GM18951 (cell line): Measurements from ENCODE around the gene CFAP54.
"Not testable (repeated sequence)": the region's sequence is repeated elsewhere in the genome, so short reads cannot be mapped to it uniquely, and the experiment has no call there.

Experiments used
- POLR2A ChIP-seq: IDR thresholded peaks from 4 replicates; pipeline ENCODE4 v1.6.1; 2011; ENCODE audit warnings: mild to moderate bottlenecking; ENCODE audit not compliant: insufficient read length, insufficient read depth; ENCODE audit errors: extremely low read depth
- in situ Hi-C: fragments of 300-500 bp; cut with MboI; formaldehyde crosslinking; loops from one replicate; pipeline ENCODE4 v1.12.0; 2022; ENCODE audit warnings: low sequenced_read_pairs, mixed read lengths, inconsistent platforms; ENCODE audit not compliant: unreplicated experiment

The CFAP54 gene

DNA sequence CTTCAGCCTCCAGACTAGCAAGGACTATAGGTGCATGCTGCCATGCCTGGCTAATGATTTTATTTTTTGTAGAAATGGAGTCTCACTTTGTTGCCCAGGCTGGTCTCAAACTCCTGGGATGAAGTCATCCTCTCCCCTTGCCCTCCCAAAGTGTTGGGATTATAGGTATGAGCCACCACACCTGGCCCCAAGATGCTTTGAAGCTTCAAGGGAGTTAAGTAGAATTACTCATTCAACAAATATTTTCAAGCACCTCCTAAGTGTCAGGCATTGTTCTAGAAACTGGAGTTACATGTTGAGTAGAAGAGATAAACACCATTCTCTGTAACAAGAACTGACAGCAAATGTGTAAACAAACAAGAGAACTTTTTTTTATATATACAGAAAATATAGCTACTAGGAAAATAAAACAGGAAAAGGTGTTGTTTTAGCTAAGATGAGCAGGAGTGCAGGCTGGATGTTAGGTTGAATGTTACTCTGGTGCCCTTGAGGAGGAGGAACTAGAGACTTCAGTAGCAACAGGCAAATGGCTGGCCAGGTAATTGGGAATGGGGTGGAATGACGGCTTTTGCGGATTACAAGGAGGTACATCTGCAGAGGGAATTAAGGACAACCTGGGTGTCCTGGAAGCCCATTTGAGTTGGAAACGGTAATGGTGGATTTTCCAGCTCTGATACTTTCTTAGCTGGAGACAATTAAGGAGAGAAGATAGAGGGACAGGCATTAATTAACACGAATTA lies 32.0 kb upstream of the CFAP54 start:
- TF ChIP-seq POLR2A, result no peak
- in situ Hi-C loops, result no loop called here

DNA sequence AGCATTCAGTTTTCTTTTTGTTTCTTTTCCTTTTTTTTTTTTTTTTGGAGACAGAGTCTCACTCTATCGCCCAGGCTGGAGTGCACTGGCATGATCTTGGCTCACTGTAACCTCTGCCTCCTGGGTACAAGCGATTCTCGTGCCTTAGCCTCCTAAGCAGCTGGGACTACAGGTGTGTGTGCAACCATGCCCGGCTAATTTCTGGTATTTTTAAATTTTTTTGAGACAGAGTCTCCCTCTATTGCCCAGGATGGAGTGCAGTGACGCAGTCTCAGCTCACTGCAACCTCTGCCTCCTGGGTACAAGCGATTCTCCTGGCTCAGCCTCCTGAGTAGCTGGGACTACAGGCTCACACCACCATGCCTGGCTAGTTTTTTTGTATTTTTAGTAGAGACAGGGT lies 30.1 kb upstream of the CFAP54 start:
- in situ Hi-C loops, result not testable (repeated sequence)

DNA sequence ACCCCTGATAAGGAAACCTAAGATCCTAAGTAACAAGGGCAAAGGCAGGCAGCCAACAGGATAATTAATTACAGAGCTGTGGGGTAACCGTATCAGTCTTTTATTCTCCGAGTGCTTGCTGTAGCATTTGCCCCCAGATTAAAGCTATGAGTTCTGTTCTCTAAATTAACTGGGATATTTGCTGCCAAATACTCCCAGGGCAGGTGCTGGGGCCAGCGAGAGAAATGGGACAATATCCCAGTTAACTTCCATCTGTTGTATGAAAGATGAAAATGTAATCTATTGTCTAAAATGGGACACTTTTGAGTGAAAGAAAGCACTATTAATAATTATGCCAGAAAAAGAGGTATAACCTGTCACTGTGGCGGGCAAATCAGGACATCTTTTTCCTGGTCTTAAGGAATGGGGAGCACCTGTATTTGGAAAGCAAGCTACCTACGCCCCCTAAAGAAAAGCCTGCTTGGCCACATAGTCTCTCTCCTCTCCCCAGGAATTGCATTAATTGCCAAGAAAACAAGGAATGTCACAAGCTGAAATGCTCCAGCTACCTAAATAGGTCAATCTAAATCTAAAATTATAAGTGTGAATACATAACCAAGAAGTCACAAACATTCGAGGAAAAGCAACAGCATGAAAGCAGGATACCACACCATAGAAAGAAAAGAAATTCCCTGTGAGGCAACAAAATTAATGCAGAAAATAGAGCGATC lies 26.7 kb upstream of the CFAP54 start:
- in situ Hi-C loops, result no loop called here
- no peak for TF ChIP-seq POLR2A

DNA sequence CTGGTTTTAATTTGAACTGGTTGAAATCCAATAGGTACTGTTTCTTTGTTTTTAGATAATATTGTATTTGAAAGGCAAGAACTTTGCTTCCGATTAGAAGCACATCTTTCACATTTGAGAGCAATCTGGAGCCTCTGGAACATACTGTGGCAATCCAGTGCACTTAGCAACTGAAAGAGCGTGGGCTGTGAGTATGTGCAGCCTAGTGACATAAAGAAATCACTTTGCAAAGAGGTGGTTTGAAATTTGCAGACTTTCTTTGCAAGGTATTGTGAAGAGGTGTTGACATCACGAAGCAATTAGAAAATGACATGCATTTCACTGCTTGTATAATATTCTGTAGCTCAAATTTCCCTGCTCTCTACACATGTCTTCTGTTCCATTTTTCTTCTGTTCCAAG lies 23.5 kb upstream of the CFAP54 start:
- in situ Hi-C loops, result no loop called here
- TF ChIP-seq POLR2A, result no peak

DNA sequence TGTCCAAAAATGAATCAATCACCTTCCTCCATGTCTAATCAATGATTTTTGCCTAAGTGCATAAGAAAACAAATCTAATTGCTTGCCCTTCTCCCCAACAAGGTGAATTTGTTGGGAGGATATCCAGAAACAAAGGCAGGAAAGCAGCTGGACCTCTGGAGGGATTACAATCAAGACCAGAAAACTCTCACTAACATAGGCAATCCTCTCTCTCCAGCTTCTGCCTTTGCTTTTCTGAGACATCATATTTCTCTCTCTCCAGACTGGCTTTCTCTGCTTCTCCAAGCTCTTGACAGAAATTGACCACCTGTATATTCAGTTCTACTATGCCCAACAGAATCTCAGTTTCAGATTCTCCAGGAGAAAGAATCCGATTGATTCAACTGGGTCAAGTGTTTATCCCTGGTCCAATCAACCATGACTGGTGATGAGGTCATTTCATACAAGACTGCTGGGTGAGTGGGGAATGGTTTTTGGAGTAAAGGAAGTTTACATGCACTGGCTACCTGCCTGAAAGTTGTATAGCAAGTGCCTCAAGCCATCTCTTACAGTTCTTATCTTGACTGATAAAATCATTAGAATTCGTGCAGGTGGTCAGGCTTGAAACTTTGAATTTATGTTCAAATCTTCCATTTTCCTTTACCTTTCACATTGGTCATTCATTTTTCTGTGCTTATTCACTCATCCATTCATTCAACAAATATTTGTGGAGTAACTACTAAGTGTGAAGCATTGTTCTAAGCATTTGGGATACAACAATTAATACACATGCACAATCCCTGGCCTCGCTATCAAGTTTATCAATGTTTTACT lies 22.2 kb upstream of the CFAP54 start:
- in situ Hi-C loops, result no loop called here
- no peak for TF ChIP-seq POLR2A

DNA sequence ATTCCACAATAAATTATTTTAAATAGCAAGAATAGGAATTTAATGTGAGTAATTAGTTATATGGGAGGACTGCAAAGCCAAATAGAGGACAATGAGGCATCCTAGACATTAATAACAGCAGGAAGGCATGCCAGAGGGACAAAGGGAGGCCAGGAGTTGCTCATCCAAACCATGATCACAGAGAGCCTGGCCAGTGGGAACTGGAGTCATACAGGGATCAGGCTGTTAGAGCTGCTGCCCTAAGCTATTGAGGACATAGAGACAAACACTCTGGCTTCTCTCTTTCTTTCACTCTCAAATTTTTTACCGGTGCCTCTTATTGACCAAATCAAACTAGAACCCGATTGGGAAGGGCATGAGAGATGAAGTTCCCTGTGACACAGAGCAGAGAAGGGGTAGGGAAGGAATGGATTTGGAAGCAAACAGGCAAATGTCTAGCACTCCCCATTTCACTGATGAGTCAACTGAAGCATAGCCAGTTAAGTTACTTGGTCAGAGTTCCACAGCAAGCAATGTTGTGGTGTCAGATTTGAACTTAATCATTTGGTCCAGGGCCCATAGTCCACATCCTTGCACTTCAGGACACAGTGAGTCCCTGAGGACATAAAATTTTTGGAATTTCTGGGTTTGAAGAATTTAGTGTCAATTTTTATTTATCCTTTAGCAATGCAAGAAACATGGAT lies 17.9 kb upstream of the CFAP54 start:
- in situ Hi-C loops, result no loop called here
- TF ChIP-seq POLR2A, result no peak

DNA sequence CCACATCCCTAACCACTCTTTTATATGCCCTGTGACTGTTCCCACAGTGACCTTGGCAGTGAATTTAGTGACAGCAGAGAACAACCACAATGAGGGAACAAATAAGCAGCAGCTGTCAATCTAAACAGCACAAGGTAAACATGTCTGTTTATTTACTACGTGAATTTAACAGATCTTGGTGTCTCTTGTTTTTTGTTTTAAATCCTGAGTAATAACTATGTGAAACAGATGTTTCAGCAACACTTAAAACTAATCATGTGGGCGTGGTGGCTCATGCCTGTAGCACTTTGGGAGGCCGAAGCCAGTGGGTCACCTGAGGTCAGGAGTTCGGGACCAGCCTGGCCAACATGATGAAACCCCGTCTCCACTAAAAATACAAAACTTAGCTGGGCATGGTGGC lies 17.0 kb upstream of the CFAP54 start:
- TF ChIP-seq POLR2A, result no peak
- in situ Hi-C loops, result no loop called here

DNA sequence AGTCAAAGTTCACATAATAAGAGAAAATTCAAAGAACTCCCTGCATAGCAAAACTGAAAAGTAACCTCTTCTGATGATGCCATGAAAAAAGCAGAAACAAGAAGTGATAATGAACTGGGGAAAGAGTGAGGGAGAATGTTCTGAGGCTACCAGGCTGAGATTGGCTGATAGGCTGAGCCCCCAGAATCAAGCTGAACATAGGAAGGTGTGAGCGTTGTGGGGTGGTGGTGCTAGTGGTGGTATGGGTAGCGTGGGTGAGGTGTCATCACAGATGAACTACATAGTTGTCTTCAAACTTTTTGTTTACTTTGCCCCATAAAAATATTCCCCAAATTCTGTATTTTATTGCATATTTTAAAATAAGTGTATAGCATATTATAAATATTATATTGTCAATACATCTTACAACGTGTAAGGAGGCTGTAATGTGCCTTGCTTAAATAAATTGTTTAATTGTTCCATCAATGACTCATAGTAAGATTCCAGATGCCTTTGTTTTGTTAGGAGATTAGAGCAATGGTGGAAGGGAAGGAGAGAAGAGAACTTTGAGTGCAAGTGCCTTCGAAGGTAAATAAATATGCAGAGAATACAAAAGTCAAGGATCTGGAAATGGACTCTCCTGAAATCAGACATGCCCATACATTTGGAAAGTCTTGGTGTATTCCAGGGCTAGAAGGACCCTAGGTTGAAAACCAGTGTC lies 15.8 kb upstream of the CFAP54 start:
- in situ Hi-C loops, result no loop called here
- TF ChIP-seq POLR2A, result no peak

DNA sequence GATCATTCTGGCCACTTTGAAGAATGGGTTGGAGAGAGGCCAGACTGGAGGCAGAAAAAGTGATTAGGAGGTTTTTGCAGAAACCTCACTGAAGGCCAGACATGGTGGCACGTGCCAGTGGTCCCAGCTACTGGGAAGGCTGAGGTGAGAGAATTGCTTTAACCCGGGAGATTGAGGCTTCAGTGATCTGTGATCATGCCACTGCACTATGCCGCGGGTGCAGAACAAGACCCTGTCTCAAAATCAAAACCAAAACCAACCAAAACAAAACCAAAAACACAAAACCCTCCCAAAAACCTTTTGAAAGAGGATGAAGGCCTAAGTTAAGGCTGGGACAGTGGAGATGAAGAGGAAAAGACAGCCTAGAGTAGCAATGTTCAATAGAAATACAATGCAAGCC lies 15.2 kb upstream of the CFAP54 start:
- in situ Hi-C loops, result no loop called here
- no peak for TF ChIP-seq POLR2A

DNA sequence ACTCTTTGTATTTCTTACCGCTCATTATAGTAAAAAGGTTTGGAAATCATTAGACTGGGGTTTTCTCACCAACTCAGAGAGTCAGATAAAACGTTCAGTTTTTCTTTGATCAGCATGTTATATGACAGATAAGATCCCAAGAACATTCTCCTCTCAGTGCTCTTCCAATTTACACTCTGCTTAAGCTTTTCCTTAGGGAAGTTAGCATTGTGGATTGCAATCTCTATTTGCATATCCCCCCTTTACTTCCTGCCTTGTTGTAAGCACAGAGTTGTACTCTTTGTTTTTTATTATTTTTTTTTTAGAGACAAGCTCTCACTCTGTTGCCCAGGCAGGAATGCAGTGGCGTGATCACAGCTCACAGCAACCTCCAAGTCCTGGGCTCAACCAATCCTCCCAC lies 11.4 kb upstream of the CFAP54 start:
- TF ChIP-seq POLR2A, result no peak
- in situ Hi-C loops, result no loop called here

DNA sequence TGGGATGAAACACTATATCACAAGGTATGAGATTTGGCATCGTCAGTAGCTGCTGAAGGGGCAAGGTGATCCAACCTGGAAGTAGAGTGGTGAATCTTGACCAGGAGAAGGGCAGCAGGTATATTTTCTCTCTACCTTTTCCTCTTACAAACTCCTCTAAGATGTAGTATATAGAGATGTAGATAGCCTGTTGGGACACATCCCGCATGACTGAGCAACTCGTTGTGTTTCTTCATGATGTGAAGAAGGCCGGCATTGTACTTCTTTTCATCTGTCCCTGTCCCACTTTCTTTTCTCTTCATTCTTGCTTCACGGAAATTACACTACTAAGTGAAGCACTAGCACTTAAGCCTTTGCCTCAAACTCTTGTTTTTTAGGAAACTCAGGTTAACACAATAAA lies 7.3 kb upstream of the CFAP54 start:
- no peak for TF ChIP-seq POLR2A
- in situ Hi-C loops, result no loop called here

DNA sequence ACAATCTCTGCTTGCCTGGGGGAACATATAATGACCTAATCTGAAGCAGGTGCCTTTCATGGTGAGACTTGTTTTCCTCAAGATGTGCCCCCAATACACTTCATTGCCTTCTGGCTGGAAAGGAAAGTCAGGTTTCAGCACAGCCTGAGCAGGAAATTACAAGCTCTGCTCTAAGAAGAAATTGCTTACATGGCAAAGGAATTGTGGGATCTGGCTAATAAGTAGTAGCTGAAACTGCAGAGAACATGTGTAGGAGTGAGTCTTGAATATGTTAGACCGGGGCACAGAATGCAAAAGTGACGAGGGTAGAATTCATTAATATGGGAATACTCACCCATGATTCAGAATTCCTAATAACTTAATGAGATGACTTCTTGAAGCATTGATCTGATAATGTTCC lies 6.3 kb upstream of the CFAP54 start:
- in situ Hi-C loops, result no loop called here
- TF ChIP-seq POLR2A, result no peak
